ENCODE measurements around the gene TAL1.

TAL1 gene

DNA sequence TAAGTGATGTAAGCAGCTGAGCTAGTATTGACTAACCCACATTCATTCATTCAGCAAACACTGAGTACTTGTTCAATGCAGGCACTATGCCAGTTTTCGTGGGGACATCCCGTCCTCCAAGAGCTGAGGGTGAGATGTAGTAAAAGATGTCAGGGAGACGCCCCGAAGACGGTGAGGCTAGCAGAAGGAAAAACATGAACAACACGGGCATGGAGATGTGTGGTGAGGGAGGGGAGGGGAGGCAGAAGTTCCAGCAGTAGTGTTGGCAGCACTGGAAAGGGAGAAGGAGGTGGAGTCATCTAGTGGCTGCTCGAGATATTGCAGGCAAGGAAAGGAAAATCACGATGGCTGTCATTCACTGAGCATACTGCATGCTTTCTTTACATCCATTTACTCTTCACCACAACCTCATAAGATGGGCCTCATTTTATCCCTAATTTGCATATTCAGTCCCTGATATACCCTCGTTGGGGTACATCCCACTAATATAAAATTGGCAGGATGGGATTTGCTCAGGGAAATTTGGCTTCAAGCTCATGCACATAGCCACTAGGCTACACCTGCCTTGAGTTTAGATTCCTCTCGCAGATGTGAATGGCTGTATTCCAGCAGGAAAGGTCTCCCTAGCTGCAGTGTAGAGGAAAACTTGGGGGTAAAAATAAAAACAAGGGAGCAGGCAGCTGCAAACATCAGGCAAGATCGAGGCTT, 56.6 kb downstream of the TAL1 start:
- no peak for DNase-seq (ENCODE audit: low read depth)

DNA sequence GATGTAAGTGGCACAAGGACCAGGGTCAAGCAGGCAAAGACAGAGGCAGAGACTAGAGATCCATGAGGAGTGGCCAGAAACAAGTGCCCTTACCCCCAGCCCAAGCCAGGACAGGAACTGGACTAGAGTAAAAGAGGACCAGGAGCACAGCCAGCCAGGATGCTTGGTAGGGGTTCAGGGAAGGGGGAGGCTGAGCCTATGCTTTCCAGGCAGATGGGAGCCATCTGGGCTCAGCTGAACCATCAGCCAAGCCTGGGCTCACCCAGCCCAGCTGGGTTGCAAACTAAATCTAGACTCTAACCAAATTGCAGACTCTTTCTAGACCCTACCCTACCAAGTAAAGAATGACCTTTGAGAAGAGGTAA, 57.4 kb downstream of the TAL1 start:
- DNase-seq (ENCODE audit: low read depth) = no peak

GRCh38 chr1:47172782-47173181, 59.2 kb downstream of the TAL1 start:
- no peak for DNase-seq (ENCODE audit: low read depth)
